ENCODE data around the gene TSR1. TPM values are rescaled to one million over a fixed set of nuclear protein-coding genes. Genes with fewer than 3 reads are reported as not detected.

The TSR1 gene
- total and polyA plus RNA-seq, 7 donors = 31.0 to 64.2 (median 50.9) TPM

DNA sequence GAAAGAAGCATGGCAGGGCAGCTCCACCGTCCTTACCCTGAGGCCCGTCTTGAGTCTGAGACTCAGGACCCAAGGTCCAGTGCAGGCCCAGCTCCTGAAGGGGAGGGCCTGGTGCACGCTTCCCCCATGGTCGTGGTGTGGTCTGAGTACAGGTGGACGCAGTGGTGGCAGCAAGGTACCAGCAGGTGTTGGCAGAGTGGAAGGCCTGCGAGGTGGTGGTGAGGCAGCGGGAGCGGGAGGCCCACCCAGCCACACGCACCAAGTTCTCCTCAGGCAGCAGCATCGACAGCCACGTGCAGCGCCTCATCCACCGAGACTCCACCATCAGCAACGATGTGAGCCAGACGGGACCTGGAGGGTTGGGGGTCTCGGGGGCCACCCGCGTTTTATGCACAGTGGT is 36.9 kb upstream of the TSR1 start:
- Histone ChIP-seq H3K27me3 (ENCODE audit: insufficient read depth in 3 of 3, low read length in 2 of 3) (no peaks in the 10 kb centered on the region), H3K36me3 (ENCODE audit: insufficient read depth in 1 of 2, low read depth in 1 of 2) (peaks cover 0 to 68% of the 10 kb centered on the region in 2 donors), H3K4me1 (no peaks in the 10 kb centered on the region), H3K27ac (no peak overlapping the region), H3K9me3 (no peaks in the 10 kb centered on the region), H3K4me3 (no peak overlapping the region)
- intact Hi-C loops (cut with DNase I) = no loop called here
- WGBS, 3 donors = 94 to 97% (median 94%) methylated on average over 17 to 18 of the region's 18 CpGs
- ATAC-seq (no peak), DNase-seq (no peak)
- TF ChIP-seq, protein P1, sequence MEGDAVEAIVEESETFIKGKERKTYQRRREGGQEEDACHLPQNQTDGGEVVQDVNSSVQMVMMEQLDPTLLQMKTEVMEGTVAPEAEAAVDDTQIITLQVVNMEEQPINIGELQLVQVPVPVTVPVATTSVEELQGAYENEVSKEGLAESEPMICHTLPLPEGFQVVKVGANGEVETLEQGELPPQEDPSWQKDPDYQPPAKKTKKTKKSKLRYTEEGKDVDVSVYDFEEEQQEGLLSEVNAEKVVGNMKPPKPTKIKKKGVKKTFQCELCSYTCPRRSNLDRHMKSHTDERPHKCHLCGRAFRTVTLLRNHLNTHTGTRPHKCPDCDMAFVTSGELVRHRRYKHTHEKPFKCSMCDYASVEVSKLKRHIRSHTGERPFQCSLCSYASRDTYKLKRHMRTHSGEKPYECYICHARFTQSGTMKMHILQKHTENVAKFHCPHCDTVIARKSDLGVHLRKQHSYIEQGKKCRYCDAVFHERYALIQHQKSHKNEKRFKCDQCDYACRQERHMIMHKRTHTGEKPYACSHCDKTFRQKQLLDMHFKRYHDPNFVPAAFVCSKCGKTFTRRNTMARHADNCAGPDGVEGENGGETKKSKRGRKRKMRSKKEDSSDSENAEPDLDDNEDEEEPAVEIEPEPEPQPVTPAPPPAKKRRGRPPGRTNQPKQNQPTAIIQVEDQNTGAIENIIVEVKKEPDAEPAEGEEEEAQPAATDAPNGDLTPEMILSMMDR (IDR thresholded peaks at IDR 0.05) = no peak

DNA sequence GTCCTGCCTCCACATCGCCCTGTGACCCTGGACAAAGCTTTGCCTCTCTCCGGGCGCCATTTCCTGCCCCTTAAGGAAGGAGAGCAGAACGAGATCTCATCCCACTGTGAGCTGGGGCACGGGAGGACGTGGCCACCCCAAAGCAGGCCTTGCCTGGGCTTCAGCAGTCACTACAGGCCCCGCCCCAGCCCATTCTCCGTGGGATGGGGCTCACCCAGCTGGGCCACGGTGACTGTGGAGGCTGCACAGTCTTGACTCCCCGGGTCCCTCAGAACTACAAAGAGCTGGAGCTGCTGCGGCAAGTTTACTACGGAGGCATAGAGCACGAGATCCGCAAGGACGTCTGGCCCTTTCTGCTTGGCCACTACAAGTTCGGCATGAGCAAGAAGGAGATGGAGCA is 36.4 kb upstream of the TSR1 start:
- WGBS, 3 donors = 91 to 92% (median 92%) methylated on average over 14 to 16 of the region's 16 CpGs
- Histone ChIP-seq H3K36me3 (ENCODE audit: insufficient read depth in 1 of 2, low read depth in 1 of 2) (peaks cover 0 to 63% of the 10 kb centered on the region in 2 donors), H3K27ac (no peak overlapping the region), H3K4me3 (no peak overlapping the region), H3K9me3 (no peaks in the 10 kb centered on the region), H3K4me1 (no peaks in the 10 kb centered on the region), H3K27me3 (ENCODE audit: insufficient read depth in 3 of 3, low read length in 2 of 3) (no peaks in the 10 kb centered on the region)
- TF ChIP-seq, protein P1 (IDR thresholded peaks at IDR 0.05) = no peak
- DNase-seq (no peak), ATAC-seq (no peak)
- intact Hi-C loops (cut with DNase I) = no loop called here

DNA sequence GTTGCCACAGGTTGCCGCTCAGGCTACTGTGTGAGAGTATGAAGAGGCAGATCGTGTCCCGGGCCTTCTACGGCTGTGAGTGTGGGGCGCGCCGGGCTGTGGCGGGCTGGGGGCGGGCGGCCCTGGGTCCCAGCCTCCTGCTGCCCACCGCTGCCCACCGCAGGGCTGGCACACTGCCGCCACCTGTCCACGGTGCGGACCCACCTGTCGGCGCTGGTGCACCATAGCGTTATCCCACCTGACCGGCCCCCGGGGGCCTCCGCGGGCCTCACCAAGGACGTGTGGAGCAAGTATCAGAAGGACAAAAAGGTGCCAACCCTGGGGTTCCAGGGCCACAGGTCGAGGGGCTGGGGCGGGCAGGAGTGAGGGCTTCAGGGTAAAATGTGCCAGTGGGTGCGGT is 35.9 kb upstream of the TSR1 start:
- no peaks in the 10 kb centered on the region for H3K9me3 ChIP-seq
- TF ChIP-seq, protein P1 (IDR thresholded peaks at IDR 0.05) = no peak
- intact Hi-C loops (cut with DNase I) = no loop called here
- H3K27me3 ChIP-seq (ENCODE audit: insufficient read depth in 3 of 3, low read length in 2 of 3) = no peaks in the 10 kb centered on the region
- H3K4me1 ChIP-seq = no peaks in the 10 kb centered on the region
- no peak overlapping the region for H3K27ac ChIP-seq
- 94 to 95% (median 95%) methylated on average over 25 to 26 of the region's 26 CpGs for WGBS, 3 donors
- DNase-seq (no peak), ATAC-seq (no peak)
- H3K4me3 ChIP-seq = no peak overlapping the region
- H3K36me3 ChIP-seq (ENCODE audit: insufficient read depth in 1 of 2, low read depth in 1 of 2) = peaks cover 0 to 63% of the 10 kb centered on the region in 2 donors

DNA sequence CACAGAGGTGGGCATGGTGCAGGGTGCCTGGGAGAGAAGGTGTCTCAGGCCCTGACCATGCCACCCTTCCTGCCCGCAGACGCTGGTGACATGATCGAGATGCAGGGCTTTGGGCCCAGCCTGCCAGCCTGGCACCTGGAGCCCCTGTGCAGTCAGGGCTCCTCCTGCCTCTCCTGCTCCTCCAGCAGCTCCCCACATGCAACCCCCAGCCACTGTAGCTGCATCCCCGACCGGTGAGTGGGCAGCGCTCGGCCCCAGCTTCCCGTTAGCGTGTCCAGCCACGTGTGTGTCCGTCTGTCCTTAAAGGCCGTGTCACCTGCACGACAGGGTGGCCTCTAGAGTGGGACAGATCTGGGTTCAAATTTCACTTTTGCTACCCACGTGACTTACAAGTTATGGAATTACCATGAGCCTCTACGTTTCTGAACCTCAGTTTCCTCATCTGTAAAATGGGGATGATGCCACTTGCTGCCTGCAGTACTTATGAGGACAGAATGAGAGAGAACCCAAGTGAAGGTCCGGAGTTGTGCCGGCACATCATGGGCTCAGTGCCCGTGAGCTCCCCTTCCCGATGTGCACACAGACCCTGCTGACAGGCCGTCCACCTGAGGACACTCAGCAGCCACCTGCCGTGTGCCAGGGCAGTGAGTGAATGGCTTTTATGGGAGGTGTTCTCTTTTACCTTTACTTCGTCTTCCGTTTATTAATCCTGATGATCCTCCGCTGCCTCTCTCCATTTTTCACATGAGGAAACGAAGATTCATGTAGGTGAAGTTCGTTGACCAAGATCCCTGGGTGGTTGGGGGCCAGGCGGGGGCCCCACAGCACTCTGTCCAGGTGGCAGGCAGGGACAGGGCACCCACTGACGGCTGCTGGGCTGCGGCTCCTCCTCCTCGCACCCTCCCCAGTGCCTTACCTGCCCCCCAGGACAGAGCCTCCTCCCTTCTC is 35.2 kb upstream of the TSR1 start:
- Histone ChIP-seq H3K36me3 (ENCODE audit: insufficient read depth in 1 of 2, low read depth in 1 of 2) (peaks cover 0 to 63% of the 10 kb centered on the region in 2 donors), H3K9me3 (no peaks in the 10 kb centered on the region), H3K4me3 (no peak overlapping the region), H3K4me1 (no peaks in the 10 kb centered on the region), H3K27me3 (ENCODE audit: insufficient read depth in 3 of 3, low read length in 2 of 3) (no peaks in the 10 kb centered on the region), H3K27ac (no peak overlapping the region)
- ATAC-seq (no peak), DNase-seq (no peak)
- 93 to 95% (median 94%) methylated on average over 30 of the region's 30 CpGs for WGBS, 3 donors
- TF ChIP-seq, protein P1 (IDR thresholded peaks at IDR 0.05) = no peak
- intact Hi-C loops (cut with DNase I) = no loop called here
